OCI-LY3 (cell line): ENCODE data around the gene CTDP1.

Experiments
- CTCF ChIP-seq: fragments of 200-600, 300-600 bp; sonication (generic); IDR thresholded peaks from 2 replicates; pipeline ENCODE4 v1.5.1; 2014; ENCODE audit warnings: antibody characterized with exemption, low read length, low read depth
- EZH2phosphoT487 ChIP-seq: fragments of 200-600 bp; shearing (Covaris generic); IDR thresholded peaks from 2 replicates; pipeline ENCODE4 v1.6.1; 2018; ENCODE audit warnings: antibody characterized with exemption, mixed run types, low read depth

- TF ChIP-seq CTCF (no peak), EZH2phosphoT487 (no peak)
Observed at GRCh38 chr18:79803611-79804051, 124.0 kb downstream of the CTDP1 start.
